Pancreas (tissue), 10 donors: ENCODE results near the gene ZNF365. TPM values are rescaled to one million over a fixed set of nuclear protein-coding genes. Genes with fewer than 3 reads are reported as not detected.
"Not testable (repeated sequence)": the region's sequence is repeated elsewhere in the genome, so short reads cannot be mapped to it uniquely, and the experiment has no call there.

Source experiments
- ATAC-seq, 4 donors: fragments of 200-7000 bp; cut with Tn5 transposase; one replicate each; pipeline versions ENCODE4 v1.8.0 to v1.9.1; 2020; ENCODE audit warnings: mild to moderate bottlenecking in 4 of 4, moderate library complexity in 4 of 4
- DNase-seq, 6 donors: peaks; one replicate each; pipeline ENCODE4 v3.0.0-alpha.2; 2020
- FAIRE-seq: peaks from 2 replicates; lab custom pipeline; 2012; peaks lifted over from hg19 to GRCh38; lab: Jason Lieb, UNC
- H3K27ac ChIP-seq, 4 donors: fragments of 200-600 bp; sonication (generic); 1 replicate in 3 of 4; 2 replicates in 1 of 4; pipeline versions ENCODE4 v1.5.0 to v1.8.0; 2020
- H3K27me3 ChIP-seq, 4 donors: fragments of 200-600 bp; one replicate each; pipeline ENCODE4 v1.8.0; 2021
- H3K36me3 ChIP-seq, 3 donors: fragments of 200-600 bp; sonication (generic) in 1 of 3; one replicate each; pipeline versions ENCODE4 v1.5.0 to v1.8.0; 2020 to 2021
- H3K4me1 ChIP-seq, 3 donors: fragments of 200-600 bp; one replicate each; pipeline ENCODE4 v1.8.0; 2021
- H3K4me3 ChIP-seq, 4 donors: fragments of 200-600 bp; sonication (generic) in 2 of 4; one replicate each; pipeline versions ENCODE4 v1.5.0 to v1.8.0; 2020 to 2021
- H3K9me3 ChIP-seq, 4 donors: fragments of 200-600 bp; one replicate each; pipeline ENCODE4 v1.8.0; 2021
- CTCF ChIP-seq, 4 donors: fragments of 200-600 bp; sonication (generic) in 3 of 4; IDR thresholded peaks; one replicate each; pipeline versions ENCODE4 v1.5.0 to v1.8.0; 2021; ENCODE audit warnings: antibody characterized with exemption in 4 of 4
- WGBS, 2 donors: extraction: QIAGEN DNeasy Blood & Tissue Kit; methylation state at CpG; one replicate each; pipeline ENCODE4 v1.1.7; 2013; 5-methylcytosine and 5-hydroxymethylcytosine counted together
- intact Hi-C, 3 donors: fragments of 100-400 bp; cut with DNase I; formaldehyde crosslinking; loops; one replicate each; pipeline versions ENCODE4 v1.11.1 to v1.14.2; 2022
- polyA plus RNA-seq, 2 donors: library from polyadenylated mRNA; stranded (reverse); fragments of 200-250 nt; gene quantifications; one replicate each; pipeline ENCODE4 v1.2.3, GENCODE V29; 2013
- total RNA-seq, 6 donors: library from RNA; stranded (reverse); fragmentation: NEBNext Ultra II Directional in 4 of 6; extraction: Animal tissue kit (Norgen Biotek cat#: 25700) in 4 of 6; gene quantifications; one replicate each; pipeline versions ENCODE4 v1.2.1 to v1.2.4, GENCODE V29; 2021 to 2023
- donor health status: healthy with polysubstance abuse.
- donor health status: DM: no; HTN: no; CAD: no; lungs with moderate emphysema.
- donor health status: DM: no; HTN: no; CAD: no.
- donor health status: control.
- donor health status: control.
- donor health status: Bipolar disorder and iron deficiency.
- donor health status: DM: yes; HTN: yes; CAD: no.
- donor health status: DM: no; HTN: no; CAD: no.
- donor health status: DM: no; HTN: no; CAD: no.
- donor health status: DM: yes; HTN: yes; CAD: no.

ZNF365 gene
- total and polyA plus RNA-seq, 8 donors, result 0.08 to 1.6 (median 0.34) TPM

GRCh38 chr10:62343000-62343399, 31.2 kb upstream of the ZNF365 start:
- no peaks in the 10 kb centered on the region for H3K4me1 ChIP-seq
- H3K36me3 ChIP-seq, result no peaks in the 10 kb centered on the region
- intact Hi-C loops, result no loop called here
- FAIRE-seq, result no peak
- no peak for ATAC-seq
- H3K4me3 ChIP-seq, result no peak overlapping the region
- H3K27ac ChIP-seq, result no peak overlapping the region
- H3K27me3 ChIP-seq, result no peaks in the 10 kb centered on the region
- no peak for TF ChIP-seq CTCF (IDR thresholded peaks at IDR 0.05)
- no peak for DNase-seq
- WGBS, 2 donors, result 86 to 90% methylated on average over 1 of the region's 1 CpG
- no peaks in the 10 kb centered on the region for H3K9me3 ChIP-seq

- no peak for TF ChIP-seq CTCF (IDR thresholded peaks at IDR 0.05)
- Histone ChIP-seq H3K27me3 (no peaks in the 10 kb centered on the region), H3K4me3 (no peak overlapping the region), H3K9me3 (no peaks in the 10 kb centered on the region), H3K36me3 (no peaks in the 10 kb centered on the region), H3K4me1 (no peaks in the 10 kb centered on the region), H3K27ac (no peak overlapping the region)
- DNase-seq, result no peak
- FAIRE-seq, result no peak
- no peak for ATAC-seq
- intact Hi-C loops, result no loop called here
Observed at GRCh38 chr10:62348029-62348428, 26.1 kb upstream of the ZNF365 start.

- FAIRE-seq (no peak), ATAC-seq (no peak), DNase-seq (no peak)
- no peaks in the 10 kb centered on the region for H3K4me1 ChIP-seq
- no peaks in the 10 kb centered on the region for H3K9me3 ChIP-seq
- TF ChIP-seq CTCF (IDR thresholded peaks at IDR 0.05), result no peak
- intact Hi-C loops, result no loop called here
- H3K4me3 ChIP-seq, result no peak overlapping the region
- H3K36me3 ChIP-seq, result no peaks in the 10 kb centered on the region
- H3K27ac ChIP-seq, result no peak overlapping the region
- H3K27me3 ChIP-seq, result no peaks in the 10 kb centered on the region
Observed at GRCh38 chr10:62352356-62352970, 21.7 kb upstream of the ZNF365 start.

GRCh38 chr10:62354916-62355315, 19.3 kb upstream of the ZNF365 start:
- no peaks in the 10 kb centered on the region for H3K9me3 ChIP-seq
- intact Hi-C loops, result no loop called here
- no peaks in the 10 kb centered on the region for H3K36me3 ChIP-seq
- DNase-seq, result no peak
- TF ChIP-seq CTCF (IDR thresholded peaks at IDR 0.05), result no peak
- H3K4me3 ChIP-seq, result no peak overlapping the region
- no peaks in the 10 kb centered on the region for H3K4me1 ChIP-seq
- no peaks in the 10 kb centered on the region for H3K27me3 ChIP-seq
- WGBS, 2 donors, result 57 to 72% methylated on average over 2 of the region's 2 CpGs
- no peak overlapping the region for H3K27ac ChIP-seq
- FAIRE-seq, result no peak
- no peak for ATAC-seq

- H3K36me3 ChIP-seq, result no peaks in the 10 kb centered on the region
- TF ChIP-seq CTCF (IDR thresholded peaks at IDR 0.05), result no peak
- no peaks in the 10 kb centered on the region for H3K9me3 ChIP-seq
- no peaks in the 10 kb centered on the region for H3K4me1 ChIP-seq
- H3K27me3 ChIP-seq, result no peaks in the 10 kb centered on the region
- H3K27ac ChIP-seq, result no peak overlapping the region
- ATAC-seq (no peak), FAIRE-seq (no peak), DNase-seq (no peak)
- no peak overlapping the region for H3K4me3 ChIP-seq
- 72 to 88% methylated on average over 2 of the region's 2 CpGs for WGBS, 2 donors
- intact Hi-C loops, result no loop called here
Observed at GRCh38 chr10:62356447-62356846, 17.7 kb upstream of the ZNF365 start.

- DNase-seq, ATAC-seq, H3K27me3 ChIP-seq, H3K4me1 ChIP-seq, H3K4me3 ChIP-seq, H3K36me3 ChIP-seq, H3K27ac ChIP-seq, intact Hi-C loops, FAIRE-seq, H3K9me3 ChIP-seq: not testable (repeated sequence)
- 49 to 60% methylated on average over 2 of the region's 2 CpGs for WGBS, 2 donors
Observed at GRCh38 chr10:62358151-62358550, 16.0 kb upstream of the ZNF365 start.
